HG02981 (cell line): ENCODE data around the gene KNSTRN.

Source experiments
- ATAC-seq: cut with Tn5 transposase; IDR thresholded peaks from one replicate; pipeline ENCODE4 v1.9.1; 2021; ENCODE audit warnings: mild to moderate bottlenecking, moderate library complexity; ENCODE audit not compliant: unreplicated experiment

The KNSTRN gene

DNA sequence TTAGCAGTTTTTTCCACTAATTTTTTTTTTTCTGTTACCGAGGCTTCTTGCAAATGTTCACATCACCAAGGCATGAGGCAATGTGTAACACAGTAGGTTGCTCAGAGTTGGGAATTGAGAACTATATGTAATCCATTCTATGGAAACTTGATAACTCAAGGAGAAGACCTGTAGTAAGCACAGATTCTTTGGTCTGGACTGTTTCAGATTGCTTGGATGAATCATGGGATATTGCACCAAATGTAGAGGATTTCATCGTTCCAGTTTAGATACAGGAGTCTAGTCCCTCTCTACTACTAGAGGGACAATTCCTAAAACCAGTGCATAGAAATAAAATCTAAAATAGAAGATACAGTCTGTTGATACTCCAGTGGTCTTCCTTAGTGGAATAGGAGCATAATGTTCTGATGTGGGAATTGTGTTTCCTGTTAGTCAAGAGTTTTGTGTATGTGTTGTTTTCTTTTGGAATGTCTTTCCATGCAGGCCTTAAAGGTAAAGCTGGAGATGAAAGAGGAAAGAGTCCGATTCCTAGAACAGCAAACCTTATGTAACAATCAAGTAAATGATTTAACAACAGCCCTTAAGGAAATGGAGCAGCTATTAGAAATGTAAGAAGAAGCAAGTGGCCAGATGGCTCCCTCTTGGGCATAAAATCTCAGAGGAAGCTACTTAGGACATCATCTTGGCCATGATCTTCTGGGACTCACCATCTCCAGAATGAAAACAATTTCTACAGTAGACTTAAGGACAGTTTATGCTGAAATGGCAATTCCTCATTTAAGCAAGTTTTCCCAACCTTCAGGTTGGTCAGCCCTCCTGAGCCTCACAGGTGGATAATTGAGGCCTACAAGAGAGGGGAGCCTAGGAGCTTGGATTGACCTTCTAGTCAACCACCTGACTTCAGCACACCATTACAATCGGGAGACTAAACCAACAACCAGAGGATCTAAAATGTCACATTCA lies 10.7 kb downstream of the KNSTRN start:
- no peak for ATAC-seq

GRCh38 chr15:40397688-40398412 lies 15.3 kb downstream of the KNSTRN start:
- no peak for ATAC-seq

- peak; percentile 49 for ATAC-seq
These were observed 15.9 kb downstream of the KNSTRN start for GRCh38 chr15:40398413-40398873.

- ATAC-seq: no peak
These were observed 16.8 kb downstream of the KNSTRN start for GRCh38 chr15:40399370-40399769.

- peak; percentile 89 for ATAC-seq
These were observed 23.2 kb downstream of the KNSTRN start, which contains the start of gene IVD for GRCh38 chr15:40405501-40406381. TSS of gene IVD (plus strand) at chr15:40405795. CDS start at chr15:40405828, 33 bp downstream.

GRCh38 chr15:40407330-40407990 lies 24.9 kb downstream of the KNSTRN start:
- no peak for ATAC-seq

DNA sequence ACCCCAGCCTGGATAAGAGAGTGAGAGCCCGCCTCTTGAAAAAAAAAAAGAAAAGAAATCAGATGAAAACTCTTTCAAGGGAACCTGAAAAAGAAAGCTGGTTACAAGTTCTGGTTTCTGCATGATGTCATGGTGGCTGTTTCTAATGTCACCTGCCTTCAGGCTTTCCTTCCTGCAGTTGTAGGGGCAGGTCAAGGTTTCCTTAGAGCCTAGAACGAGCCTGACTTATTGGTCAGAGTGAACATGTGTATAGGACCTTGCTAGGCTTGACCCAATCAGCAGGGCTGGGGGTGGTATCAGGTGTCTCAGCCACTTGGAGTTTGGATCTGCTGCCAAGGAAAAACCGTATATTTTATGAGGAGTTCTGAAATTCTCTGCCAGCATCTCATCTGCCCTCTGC lies 26.8 kb downstream of the KNSTRN start:
- no peak for ATAC-seq

GRCh38 chr15:40410476-40410875 lies 28.0 kb downstream of the KNSTRN start:
- no peak for ATAC-seq

GRCh38 chr15:40412095-40412759 lies 29.7 kb downstream of the KNSTRN start:
- ATAC-seq: no peak

DNA sequence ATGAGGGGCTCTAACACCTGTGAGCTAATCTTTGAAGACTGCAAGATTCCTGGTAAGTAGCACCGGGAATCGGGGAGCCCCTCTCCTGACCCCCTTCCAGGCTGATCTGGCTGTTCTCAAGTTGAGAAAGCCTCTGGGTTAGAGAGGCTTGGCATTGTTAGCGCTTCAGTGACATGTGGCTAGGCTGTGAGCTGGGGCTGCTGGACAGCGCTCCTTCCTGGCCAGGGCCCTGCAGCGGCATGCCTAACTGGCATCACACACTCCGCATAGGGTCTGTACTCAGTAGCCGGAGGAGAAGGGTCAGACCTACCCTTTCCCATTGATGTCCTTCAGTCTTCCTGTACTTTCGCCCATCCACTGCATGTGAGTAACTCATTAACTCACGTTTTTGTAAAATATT lies 30.5 kb downstream of the KNSTRN start:
- ATAC-seq: no peak

DNA sequence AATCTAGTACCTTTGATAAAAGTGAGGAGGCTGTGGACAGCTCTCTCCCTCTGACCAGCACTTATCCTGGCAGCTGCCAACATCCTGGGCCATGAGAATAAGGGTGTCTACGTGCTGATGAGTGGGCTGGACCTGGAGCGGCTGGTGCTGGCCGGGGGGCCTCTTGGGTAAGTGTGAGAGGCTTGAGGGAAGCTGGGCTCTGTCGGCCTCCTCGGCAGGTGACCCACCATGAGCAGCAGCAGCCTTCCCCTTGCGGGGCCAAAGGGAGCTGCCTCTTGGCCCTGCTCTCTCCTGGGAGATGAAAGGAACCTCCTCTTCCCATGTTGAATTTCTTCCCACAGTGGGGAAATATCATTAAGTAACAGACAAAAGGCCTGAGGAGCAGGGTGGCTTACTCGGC lies 32.3 kb downstream of the KNSTRN start:
- no peak for ATAC-seq

DNA sequence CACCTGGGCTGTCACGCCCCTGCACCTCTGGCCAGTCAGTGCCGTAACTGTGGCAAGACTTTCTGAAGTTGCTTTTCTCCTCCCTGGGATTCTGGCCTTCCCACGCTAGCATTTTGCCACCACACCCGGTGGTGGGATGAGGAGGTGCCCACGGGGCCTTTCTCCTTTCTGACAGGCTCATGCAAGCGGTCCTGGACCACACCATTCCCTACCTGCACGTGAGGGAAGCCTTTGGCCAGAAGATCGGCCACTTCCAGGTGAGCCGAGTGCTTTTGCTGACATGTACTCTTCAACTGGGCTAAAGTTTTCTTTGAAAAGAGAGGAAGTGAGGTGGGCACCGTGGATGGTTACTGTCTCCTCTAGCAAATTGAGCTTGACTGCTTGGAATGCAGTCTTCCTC lies 32.7 kb downstream of the KNSTRN start:
- ATAC-seq: no peak

- no peak for ATAC-seq
These were observed 33.5 kb downstream of the KNSTRN start for GRCh38 chr15:40416056-40416455.

DNA sequence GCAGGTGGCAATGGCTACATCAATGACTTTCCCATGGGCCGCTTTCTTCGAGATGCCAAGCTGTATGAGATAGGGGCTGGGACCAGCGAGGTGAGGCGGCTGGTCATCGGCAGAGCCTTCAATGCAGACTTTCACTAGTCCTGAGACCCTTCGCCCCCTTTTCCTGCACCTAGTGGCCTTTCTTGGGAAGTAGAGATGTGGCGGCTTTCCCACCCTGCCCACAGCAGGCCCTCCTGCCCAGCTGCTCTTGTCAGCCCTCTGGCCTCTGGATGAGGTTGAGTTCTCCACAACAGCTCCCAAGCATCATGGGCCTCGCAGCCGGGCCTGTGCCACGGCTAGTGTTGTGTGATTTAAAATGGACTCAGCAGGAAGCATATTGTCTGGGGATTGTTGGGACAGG lies 35.6 kb downstream of the KNSTRN start:
- no peak for ATAC-seq

GRCh38 chr15:40420071-40420713 lies 37.7 kb downstream of the KNSTRN start:
- ATAC-seq: no peak

DNA sequence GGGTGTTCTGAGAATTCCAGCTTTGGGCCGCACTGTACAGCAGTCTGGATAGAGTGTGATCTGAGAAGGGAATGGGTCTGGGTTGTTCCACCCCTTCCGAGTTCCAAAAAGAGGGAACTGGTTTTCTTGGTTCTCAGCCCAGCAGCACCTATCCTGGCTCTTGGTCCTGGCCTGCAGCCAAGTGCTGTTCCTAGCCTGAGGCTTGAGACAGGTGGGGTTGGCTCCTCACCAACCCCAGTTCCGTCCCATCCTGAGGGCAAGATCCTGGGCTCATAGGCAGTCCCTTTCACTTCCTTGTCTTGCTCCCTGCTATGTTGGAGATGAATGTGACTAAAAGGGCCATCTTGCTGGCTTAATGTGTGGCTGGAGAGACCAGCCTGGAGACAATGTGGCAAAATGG lies 38.3 kb downstream of the KNSTRN start:
- no peak for ATAC-seq

- ATAC-seq: no peak
These were observed 39.0 kb downstream of the KNSTRN start for GRCh38 chr15:40421246-40422157.

- ATAC-seq: no peak
These were observed 42.1 kb downstream of the KNSTRN start for GRCh38 chr15:40424483-40425115.
